Activated CD4-positive, alpha-beta T cell treated with anti-CD3 and anti-CD28 coated beads for 1 hour (primary cell): ENCODE measurements around the gene RHOXF2.
"Not testable (repeated sequence)": the region's sequence is repeated elsewhere in the genome, so short reads cannot be mapped to it uniquely, and the experiment has no call there.

Experiments
- DNase-seq: peaks from one replicate; pipeline ENCODE4 v3.0.0-alpha.2; 2020

Gene RHOXF2, protein sequence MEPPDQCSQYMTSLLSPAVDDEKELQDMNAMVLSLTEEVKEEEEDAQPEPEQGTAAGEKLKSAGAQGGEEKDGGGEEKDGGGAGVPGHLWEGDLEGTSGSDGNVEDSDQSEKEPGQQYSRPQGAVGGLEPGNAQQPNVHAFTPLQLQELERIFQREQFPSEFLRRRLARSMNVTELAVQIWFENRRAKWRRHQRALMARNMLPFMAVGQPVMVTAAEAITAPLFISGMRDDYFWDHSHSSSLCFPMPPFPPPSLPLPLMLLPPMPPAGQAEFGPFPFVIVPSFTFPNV

DNA sequence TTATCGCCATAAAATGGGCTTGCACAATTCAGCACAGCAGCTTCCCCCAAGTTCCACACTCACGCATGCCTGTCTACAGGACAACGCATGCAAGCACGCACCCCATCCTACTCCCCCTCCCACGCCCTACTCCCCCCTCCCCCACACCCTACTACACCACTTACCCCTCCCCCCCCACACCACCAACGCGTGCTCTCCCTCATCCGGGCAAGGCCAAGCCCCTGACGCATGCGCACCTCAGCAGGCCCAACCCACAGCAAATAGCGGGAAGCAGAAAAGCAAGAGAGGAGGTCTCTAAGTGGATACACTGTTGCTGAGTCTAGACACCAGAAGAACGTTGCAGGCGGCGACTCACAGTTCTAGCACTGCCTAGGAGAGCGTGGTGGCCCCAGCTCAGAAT is at the start of gene RHOXF2:
RHOXF2 (plus strand) TSS at position 301 of the 400 bp plus-strand sequence. CDS start 138 bp downstream, outside the sequence.
- DNase-seq: not testable (repeated sequence)

GRCh38 chrX:120109378-120109777 is 49.0 kb upstream of the RHOXF2 start:
- DNase-seq: no peak

GRCh38 chrX:120111611-120112010 is 46.8 kb upstream of the RHOXF2 start:
- no peak for DNase-seq

- DNase-seq: no peak
These were observed 42.9 kb upstream of the RHOXF2 start, which contains the start of gene RHOXF1 for GRCh38 chrX:120115438-120115963. RHOXF1 (minus strand) TSS chrX:120115913; CDS start chrX:120115862, 51 bp downstream.

- DNase-seq: no peak
These were observed 38.2 kb upstream of the RHOXF2 start for GRCh38 chrX:120120223-120120622.

DNA sequence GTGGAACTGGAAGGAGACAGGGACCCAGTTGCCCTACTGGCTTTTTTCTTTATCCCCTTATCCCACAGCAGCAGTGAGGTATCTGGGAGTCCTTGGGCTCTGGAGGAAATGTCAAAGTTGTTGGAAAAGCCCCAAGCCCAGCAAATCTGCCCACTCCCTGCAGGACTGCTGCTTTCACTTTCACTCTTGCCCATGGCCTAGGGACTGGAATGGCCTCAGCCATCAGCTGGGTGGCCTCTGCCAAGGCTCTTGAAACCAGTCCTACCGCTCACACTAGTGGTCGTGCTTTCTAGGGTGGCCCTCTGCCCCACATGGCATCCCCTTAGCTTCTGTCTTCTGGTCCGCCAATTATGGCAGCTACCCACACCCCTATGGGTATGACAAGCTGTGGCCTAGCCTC is 33.0 kb upstream of the RHOXF2 start:
- no peak for DNase-seq

DNA sequence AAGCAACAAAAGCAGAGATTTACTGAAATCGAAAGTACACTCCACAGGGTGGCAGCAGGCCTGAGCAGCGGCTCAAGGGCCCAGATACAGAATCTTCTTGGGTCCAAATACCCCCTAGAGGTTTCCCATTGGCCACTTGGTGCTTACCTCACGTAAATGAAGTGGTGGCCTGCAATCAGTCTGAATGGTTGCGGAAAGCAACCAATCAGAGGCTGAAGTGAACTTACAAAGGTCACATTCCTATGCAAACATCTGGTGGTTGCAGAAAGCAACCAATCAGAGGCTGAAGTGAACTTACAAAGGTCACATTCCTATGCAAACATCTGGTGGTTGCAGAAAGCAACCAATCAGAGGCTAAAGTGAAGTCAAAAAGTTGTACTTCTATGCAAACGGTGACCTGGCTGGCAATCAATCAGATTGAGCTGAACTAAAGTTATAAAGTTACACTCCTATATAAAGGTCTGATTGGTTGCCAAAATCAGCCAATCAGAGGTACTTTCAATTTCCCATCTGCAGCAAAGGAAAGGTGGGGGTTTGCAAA is 30.0 kb upstream of the RHOXF2 start:
- not testable (repeated sequence) for DNase-seq

DNA sequence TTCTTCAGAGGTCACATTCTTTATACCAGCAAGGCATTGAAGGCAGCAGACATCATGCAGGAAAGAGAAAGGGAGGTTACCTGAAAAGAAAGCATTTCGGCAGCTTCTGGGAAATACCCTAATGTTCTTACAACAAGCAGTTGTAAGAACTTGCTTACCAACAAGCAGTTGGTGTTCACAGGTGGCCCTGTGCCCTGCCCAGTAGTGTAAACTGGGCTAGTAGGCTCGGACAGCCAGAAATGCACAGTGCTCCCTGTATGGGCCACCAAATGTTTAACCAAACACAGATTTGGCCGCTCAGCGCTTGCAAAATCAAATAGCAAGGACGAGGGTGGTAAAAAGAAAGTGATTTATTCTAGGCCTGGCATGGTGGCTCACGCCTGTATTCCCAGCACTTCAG is 22.3 kb upstream of the RHOXF2 start:
- no peak for DNase-seq

GRCh38 chrX:120136840-120137239 is 21.6 kb upstream of the RHOXF2 start:
- no peak for DNase-seq

- no peak for DNase-seq
These were observed 21.0 kb upstream of the RHOXF2 start for GRCh38 chrX:120137439-120137838.

DNA sequence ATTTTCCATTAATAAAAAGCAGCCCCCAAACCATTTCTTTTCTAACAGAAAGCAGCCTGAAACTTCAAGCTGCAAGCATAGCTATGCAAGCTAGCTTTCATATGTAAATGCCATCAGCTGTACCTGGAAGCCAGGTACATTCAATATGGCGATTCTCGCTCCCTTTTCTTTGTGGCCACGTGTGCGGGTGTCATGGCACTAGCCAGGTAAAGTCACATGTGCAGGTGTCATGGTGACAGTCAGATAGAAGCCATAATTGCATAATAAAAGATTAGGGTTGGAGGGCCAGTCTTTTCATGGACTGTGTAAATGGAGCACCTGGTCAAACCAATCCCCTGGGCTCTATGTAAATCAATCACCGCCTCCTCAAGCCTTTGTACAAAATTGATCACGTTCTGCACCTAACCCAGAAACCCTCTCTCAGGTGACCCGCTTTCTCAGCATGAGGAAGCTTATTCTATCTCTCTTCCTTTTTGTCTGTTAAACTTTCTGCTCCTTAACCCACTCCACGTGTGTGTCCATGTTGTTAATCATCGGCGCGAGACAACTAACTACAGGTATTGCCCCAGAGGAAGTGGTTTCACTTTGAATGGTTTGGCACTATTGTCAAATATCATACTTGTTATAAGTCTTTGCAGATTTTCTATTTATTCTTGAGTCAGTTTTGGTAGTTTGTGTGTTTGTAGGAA is 18.0 kb upstream of the RHOXF2 start:
- DNase-seq: no peak

DNA sequence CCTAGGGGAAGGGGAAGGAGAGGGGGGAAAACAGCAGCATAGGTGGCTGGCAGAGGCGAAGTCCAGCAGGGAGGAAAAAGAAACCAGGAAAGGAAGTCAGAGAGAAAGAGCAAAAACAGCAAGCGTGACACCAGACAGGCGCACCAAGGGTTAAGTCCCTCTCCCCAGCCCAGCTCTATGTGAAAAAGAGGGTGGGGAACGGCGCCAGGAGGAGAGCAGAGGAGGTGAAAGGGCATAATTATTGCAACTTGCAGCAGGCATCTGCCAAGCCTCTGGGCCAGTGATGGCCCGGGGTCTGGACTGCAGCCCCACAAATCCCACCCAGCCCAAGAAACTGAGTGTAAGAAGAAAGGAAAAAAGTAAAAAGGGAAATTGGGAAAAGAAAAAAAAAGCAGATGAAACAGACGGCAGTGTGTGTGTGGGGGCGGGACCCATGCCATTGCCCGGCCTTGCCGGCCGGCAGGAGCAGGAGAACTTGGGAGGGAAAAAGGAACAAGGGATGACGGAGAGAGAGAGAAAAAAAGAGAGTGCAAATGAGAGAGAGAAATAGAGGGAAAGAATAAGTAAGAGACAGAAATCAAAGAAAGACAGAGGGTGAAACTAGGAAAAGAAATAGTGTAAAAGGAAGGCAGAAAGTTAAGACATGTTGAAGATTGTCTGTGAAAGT is 14.1 kb upstream of the RHOXF2 start:
- DNase-seq: no peak

GRCh38 chrX:120145295-120145925 is 13.0 kb upstream of the RHOXF2 start:
- DNase-seq: no peak

DNA sequence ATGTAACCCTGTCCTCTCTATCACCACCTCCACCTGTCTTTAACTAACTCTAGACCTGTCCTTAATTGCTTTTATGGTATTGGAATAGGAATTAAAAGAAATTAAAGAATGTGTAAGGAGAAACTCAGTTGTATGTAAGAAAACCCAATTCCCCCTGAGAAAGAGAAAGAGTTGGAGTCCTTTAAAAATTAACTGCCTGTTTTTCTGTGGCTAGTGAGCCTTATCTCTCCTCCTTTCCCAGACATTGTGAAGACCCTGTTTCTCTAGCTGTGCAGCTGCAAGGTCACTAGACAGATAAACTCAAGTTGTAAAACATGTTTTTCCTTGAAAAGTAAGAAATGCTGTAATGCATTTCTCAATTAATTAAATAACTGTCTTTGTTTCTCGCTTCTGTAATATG is 12.1 kb upstream of the RHOXF2 start:
- DNase-seq: not testable (repeated sequence)

DNA sequence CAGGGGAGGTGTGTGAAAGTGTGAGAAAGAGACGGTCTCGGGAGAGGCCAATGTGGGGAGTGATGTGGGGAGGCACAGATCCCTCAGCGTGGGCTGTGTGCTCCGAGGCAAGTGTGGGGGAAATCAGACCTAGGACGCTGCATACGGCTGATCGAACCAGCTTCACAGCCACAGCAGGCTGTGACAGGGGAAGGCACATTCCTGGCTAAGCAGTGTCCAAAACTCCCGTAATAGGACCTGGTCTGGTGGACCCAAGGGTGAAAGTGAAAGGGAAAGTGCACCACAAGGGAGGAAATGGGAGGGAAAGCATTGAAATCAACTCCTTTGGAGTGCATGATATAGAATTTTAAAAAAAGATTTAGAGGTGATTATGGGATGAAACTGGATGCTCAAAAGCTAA is 10.9 kb upstream of the RHOXF2 start:
- no peak for DNase-seq

DNA sequence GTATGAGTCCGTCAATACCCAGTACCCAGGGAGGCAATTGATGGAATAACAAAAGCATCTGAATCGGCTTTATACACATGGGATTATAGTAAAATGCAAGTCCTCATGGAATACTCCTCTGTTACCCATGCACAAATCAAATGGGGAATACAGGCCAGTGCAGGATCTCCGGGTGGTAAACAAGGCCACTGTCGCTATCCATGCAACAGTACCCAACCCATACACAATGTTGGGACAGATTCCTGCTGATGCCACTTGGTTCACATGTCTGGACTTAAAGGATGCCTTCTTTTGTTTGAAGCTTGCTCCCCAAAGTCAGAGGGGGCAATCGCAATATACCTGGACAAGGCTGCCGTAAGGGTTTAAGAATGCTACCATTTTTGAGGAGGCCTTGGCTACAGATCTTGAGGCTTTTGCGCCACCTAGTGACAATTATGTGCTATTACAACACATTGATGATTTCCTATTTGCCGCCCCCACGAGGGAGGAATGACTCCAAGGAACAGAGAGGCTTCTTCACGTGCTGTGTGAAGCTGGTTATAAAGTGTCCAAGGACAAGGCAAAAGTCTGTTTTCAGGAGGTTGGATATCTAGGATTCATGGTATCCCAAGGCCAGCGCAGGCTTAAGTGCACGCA is 8.2 kb upstream of the RHOXF2 start:
- DNase-seq: not testable (repeated sequence)

GRCh38 chrX:120159086-120159485 is 673 bp downstream of the RHOXF2 start:
- DNase-seq: not testable (repeated sequence)

DNA sequence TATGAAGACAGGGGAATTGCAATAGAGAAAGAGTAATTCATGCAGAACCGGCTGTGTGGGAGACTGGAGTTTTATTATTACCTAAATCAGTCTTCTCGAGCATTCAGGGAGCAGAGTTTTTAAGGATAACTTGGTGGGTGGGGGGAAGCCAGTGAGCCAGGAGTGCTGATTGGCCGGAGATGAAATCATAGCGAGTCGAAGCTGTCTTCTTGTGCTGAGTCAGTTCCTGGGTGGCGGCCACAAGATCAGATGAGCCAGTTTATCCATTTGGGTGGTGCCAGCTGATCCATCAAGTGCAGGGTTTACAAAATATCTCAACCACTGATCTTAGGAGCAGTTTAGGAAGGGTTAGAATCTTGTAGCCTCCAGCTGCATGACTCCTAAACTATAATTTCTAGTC is 34.8 kb downstream of the RHOXF2 start:
- DNase-seq: not testable (repeated sequence)

DNA sequence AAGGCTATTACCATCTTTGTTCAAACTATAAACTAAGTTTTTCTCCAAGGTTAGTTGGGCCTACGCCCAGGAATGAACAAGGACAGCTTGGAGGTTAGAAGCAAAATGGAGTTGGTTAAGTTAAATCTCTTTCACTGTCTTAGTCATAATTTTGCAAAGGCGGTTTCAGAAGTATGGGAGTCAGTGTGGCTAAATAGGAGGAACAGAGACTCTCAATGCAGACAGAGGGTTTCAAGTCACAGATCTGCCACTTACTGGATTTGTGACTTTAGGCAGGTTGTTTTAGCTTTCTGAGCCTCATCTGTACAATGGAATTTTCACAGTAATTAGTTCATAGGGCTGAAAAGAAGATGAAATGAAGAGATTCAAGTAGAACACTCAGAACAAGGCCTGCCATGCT is 35.3 kb downstream of the RHOXF2 start:
- DNase-seq: not testable (repeated sequence)

GRCh38 chrX:120195786-120196185 is 37.4 kb downstream of the RHOXF2 start:
- DNase-seq: not testable (repeated sequence)

- DNase-seq: not testable (repeated sequence)
These were observed 38.3 kb downstream of the RHOXF2 start for GRCh38 chrX:120196626-120197283.

GRCh38 chrX:120200851-120201250 is 42.4 kb downstream of the RHOXF2 start:
- no peak for DNase-seq
